HG03520 (cell line): ENCODE data around the gene SV2A.

ENCODE experiments used
- ATAC-seq: cut with Tn5 transposase; IDR thresholded peaks from one replicate; pipeline ENCODE4 v1.9.1; 2021; ENCODE audit warnings: mild to moderate bottlenecking, moderate library complexity; ENCODE audit not compliant: unreplicated experiment

The SV2A gene

DNA sequence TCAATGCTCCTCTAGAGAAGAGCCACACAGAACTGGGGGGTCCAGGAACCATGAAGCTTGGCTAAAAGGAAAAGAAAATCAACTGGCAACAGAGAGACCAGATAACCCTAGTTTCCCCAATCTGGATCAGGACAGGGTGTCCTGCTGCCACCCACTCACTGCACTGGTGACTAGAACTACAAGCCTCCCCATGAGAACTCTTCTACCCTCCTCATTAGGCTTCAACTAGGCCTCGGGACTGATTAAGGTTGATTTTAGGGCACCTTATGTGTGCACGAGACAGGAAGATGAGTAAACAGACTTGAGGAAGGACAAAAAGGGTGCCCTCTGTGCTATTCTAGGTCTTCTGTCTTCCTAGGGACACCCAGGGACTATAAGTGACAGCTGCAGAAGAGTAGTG is 12.2 kb upstream of the SV2A start:
- no peak for ATAC-seq

DNA sequence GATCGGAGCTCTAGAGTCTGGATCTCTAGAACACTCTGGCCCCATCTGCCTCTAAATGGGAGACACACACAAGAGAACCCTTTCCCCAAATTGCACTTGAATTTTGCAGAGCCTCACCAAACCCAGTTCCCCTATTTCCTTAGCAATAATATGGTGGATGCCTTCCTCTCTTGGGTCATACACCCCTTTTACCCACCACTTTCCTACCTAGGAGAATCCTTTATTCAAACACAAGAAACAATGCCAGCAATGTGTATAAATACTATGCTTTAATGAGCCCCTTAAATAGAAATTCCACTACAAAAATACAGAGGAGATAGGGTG is 10.7 kb upstream of the SV2A start:
- ATAC-seq, result no peak

DNA sequence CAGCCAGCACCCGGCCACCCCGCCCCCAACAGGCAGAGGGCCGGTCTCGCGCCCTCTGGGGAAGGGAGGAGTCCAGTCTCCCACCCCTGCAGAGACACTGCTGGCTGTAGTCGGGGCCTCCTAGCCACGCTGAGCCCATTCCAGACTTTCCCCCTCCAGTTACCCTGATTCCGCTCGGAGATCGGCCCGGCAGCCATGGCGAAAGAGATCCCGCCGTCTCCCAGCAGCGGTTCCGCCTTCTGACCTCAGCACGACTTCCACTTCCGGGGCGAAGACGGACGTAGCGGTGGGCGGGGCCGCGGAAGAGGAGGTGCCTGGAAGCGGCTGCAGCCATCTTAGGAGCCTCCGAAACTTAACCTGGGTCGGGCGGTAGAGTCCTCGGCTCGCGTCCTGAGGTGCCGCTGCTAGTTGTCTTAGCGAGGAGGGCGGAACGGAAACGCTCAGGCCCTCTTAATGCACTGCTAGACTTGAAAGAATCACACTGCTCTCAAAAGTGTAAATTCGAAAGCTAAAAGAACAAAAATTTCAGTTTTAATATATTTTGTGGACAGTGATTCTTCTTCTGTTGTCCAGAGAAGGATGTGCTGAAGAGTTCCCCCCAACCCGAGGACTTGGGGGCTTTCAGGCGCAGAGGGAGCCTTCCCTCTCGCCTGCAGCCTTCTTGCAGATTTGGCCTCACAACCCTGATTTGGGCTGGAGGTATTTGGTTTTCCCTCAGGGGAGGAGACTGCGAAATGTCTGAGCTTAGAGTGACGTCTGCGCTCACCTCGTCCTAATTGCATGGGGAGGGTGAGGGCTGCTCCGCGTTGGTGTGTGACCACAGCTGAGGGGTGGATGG is 10.1 kb upstream of the SV2A start, which contains the start of gene SF3B4:
Gene SF3B4, minus strand, starts transcription at position 241 of the 838 bp plus-strand sequence. Its CDS starts 44 bp downstream, at position 197.
- ATAC-seq, result peak; percentile 84

DNA sequence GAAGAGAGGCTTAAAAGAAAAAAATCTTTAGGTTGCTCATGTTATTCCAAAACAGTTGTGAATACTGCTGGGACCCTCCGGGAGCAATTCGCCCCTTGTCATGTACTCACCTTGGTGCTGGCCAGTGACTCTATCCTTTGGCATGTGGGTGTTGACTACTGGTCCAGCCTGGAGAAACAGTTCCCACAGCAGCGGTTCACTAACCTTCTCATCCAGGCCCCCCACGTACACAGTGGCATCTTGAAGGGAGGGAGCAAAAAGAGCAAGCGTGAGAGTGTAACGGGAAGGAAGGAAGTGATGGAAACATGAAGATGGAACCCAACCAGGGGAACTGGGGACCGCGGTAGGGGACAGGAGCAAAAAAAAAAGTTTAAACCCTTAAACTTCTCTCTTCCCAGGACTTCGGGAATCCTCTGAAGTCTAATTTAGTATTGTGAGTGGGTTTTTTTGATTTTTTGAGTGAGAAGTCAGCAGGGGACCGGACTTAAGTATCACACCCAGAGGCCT is 9.5 kb upstream of the SV2A start:
- no peak for ATAC-seq

DNA sequence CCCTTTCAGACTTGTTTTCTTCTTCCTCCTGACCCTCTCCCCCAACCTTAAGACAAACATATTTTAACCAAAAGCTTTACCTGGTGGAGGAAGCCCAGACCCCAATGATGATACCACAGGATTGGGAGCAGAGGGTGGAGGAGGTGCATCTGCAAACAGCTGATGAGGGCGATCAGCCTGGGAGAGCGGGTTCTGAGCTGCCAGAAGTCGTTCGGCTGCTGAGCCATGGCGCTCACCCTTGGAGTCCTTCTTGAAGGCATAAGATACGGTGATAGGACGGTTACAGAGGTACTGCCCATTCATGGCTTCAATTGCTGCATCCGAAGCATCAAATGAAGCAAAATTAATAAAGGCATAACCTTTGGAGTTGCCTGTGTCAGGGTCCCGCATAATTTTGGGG is 8.7 kb upstream of the SV2A start:
- no peak for ATAC-seq

DNA sequence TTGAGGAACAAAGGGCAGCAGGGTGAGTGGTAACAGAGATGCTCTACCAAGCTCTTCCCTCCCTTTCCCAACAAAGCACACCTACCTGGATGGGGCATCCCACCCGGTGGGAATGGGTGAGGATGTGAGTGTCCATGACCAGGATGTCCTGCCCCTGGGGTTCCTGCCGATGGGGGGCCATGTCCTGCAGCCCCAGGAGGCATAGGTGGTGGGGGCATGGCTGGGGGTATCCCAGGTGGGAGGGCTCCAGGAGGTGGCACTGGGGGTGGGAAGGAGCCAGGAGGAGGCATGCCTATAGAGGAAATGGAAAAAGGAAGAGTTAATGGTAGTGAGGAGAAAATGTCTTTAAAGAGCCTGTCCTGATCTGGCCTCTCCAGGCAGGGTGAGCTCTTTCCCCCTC is 8.1 kb upstream of the SV2A start:
- ATAC-seq, result no peak

DNA sequence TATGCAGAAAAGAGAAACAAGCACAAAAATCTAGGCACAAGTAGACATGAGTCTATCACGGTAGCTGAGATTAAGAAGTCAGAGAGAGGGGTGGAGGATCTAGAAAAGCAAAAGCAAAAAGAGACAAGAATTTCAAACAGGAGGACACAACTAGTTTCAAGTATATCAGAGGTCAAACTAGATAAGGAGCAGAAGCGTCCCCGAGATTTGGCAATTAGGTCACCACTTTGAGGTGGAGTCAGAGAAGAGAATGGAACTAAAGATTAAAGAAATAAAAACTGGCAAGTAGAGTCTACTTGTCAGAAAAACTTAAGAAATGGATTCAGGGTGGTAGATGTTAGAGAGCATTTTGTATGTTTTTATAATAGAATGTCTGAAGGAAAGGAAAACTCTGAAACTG is 7.7 kb upstream of the SV2A start:
- no peak for ATAC-seq

DNA sequence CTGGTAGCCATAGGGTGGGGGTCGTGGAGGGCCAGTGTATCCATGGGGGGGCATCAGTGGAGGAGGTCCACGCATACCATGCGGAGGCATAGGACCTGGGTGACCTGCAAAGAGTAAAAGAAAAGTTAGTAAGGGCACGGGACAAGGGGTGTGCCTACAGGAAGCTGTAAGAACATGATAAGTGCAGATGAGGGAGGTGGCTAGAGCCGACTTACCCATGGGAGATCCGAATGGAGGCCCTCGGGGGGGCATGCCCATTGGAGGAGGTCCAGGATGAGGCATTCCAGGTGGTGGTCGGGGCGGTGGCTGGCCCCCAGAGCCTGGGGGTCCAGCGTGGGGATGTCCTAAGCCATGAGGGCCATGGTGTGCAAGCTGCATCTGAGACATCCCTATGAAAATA is 6.0 kb upstream of the SV2A start:
- ATAC-seq, result no peak

DNA sequence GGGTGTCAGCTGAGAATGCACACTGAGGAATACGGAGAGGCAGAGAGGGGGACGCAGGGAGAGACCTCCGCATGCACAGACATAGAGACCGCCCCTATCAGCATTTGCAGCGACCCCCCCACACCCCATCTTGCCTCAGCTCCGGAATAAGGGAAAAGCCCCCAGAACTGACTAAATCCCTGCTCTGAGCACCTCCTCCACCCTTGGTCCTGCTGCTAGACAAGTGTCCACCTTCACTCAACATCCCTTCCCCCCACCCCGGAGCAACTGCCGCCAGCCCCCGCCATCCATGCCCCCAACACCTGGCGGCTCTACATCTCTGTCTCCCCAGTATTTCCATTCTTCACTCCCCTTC is 769 bp downstream of the SV2A start:
- no peak for ATAC-seq

DNA sequence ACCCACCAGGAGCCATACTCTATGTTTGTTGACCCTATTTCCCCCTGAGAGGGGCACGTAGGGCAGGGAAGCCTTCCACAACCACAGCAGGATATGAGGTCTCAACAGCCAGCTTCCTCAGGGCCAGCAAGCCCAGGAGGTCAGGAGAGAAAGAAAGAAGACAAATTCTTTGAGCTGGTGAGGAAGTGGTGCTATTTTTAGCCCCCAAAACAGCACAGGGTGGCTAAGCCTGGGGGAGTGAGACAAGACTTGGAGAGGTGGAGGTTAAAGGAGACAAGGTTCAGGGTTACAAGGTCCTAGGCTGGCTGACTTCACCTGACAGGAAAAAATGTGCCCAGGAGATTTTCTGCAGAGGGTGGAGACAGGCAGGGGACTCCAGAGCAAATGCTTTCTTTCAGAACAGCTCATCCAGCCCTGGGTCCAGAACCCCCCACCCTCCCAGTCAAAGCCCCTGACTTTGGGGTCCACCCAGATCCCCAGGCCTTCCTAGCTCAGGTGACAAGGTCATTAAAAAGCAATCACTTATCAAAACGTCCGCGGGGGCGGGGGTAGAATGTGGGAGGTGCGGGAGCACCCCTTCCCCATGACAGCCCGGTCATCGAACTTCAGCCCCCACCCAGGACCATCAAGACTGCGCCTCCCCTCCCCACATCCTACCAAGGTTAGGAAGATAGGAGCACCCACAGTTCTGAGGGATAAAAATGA is 1.3 kb downstream of the SV2A start:
- ATAC-seq, result no peak

DNA sequence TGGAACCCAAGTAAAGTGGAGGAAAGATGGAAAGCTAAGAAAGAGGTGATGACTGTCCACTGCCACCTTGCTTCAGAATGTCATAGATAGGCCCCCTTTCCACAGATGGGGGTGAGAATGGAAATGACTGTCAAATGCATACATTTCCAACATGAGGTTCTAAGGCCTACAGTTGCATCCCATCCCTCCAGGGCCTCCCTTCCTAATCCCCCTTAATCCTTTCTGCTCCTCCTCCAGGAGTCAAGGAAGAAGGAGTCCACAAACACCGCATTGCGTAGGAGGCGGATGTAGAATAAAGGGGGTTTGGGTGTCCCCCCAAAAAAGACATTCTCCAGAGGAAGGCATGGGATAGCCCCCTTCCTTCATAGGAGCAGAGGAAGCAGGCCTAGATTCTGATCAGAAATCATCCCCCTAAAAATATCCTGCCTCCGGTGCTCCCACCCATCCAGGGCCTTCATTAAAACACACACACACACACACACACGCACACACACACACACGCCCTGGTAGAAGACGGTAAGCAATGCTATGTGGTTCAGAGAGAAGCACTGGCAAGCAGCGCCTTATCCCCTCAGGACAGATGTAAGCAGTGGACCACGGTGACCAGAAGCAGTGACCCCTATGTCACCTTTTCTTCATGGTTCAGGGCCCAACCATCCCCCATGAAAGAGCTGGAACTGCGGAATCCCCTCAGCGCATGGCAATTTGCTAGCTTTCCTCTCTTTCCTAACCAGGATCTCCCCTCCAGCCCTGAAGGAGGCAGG is 2.0 kb downstream of the SV2A start:
- ATAC-seq, result no peak

DNA sequence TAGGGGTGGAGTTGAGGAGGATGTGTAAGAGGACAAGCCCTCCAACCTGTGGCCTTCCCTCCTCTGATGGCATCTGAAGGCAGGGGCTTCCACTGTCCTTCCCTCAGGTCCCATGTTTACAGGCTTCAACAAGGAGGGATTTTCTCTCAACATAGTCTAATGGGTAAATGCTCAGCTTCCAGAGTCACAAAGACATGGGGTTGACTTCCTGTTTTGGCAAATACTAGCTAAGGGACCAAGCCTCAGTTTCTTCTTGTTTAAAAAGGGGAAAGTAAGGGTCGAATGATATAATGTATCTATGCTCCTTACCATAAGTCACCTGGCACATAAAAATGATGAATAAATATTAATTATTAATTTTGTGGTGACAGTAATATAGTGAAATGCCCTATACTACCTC is 3.1 kb downstream of the SV2A start:
- no peak for ATAC-seq

DNA sequence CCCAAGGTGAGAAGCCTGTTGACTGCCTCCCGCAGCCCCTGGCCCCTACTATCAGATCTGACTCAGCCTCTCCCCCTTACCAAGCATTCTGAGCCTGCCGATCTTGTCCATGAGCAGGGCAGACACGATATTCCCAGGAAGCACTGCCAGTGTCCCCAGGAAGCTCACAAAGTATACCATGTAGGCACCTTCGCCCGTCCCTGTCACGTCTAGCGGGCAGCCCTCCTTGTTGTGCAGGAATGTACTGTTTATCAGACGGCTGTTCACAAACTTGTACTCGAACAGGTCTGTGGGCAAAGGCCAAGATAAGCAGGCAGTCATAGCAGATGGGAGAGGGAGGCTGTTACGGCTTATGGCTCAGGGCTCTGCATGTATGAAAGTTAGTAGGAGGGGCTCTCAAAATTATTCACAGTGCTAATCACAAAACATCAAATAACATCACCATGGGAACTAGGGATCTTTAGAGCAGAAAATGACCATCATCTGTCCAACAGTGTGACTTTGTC is 11.0 kb downstream of the SV2A start:
- no peak for ATAC-seq

DNA sequence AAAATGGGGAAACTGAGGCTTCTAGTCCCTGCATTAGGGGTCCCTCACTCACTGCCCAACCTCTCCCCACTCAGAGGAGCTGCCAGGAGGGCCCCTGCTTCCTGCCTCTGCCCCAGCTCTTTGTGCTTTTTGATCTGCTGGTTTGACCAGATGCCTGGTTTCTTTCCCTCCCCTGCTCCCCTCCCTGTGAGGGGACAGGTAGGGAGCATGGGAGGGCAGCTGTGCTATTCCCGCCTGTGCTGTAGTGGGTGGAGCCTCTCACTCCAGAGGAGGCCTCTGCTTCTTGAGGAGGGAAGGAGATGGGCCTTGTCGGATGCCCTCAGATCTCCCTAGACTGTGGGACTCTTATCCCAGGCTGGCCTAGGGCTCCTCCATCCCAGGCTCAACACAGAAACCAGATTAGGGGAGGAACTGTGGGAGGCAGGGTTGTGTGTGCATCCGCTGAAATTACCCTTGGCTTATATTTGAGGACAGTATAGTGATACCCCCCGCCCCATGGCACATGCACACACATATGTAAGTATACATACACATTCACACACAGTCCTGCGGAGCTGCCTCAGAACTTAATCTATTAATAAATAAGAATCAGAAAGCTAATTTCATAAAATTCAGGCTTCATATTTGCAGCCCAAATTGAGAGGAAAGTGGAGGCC is 13.7 kb downstream of the SV2A start:
- no peak for ATAC-seq

DNA sequence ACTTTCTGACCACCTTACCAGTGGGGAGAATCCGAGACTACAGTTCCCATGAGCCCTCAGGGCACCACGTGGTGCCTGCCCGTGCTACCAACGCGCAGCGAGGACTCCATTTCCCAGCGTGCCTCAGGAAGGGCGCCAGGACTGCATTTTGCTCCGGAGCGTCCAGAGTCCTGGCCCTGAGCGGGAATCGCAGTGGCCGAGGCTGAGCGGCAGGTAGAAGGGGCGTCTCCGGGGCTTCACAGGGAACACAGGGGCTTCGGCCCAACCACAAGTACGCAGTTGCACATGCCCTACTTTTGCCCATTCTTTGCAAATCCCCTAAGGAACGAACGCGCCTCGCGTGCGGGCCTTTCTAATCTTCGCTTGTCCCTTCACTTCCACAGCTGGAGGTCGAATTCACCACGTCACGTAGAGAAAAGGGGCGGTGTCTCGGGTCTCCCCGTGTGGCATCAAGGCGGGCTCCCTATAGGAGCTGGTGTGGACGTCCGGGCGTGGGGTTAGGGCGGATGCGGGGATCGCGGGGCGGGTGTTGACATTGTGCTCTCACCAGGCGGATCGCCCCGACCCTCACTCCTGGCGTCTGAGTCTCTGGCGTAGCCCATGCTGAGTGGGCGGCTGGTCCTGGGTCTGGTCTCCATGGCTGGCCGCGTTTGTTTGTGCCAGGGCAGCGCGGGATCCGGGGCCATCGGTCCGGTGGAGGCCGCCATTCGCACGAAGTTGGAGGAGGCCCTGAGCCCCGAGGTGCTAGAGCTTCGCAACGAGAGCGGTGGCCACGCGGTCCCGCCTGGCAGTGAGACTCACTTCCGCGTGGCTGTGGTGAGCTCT is 18.0 kb downstream of the SV2A start, which contains the start of gene BOLA1:
Gene BOLA1, plus strand, starts transcription at position 109 of the 825 bp plus-strand sequence. Its CDS starts 492 bp downstream, at position 601.
- ATAC-seq, result peak; percentile 98

DNA sequence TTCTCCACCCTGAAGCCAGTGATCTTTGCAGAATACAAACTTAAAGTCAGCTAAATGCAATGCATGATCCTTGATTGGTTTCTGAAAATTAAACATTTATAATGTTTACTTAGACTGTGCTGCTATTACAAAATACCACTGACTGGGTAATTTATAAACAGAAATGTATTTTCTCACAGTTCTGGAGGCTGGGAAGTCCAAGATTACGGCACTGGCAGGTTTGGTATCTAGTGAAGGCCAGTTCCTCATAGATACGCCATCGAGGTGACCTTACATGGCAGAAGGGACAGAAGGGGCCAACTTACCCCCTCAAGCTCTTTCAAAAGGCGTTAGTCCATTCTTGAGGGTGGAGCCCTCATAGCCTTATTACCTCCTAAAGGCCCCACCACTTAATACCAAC is 21.1 kb downstream of the SV2A start:
- no peak for ATAC-seq

DNA sequence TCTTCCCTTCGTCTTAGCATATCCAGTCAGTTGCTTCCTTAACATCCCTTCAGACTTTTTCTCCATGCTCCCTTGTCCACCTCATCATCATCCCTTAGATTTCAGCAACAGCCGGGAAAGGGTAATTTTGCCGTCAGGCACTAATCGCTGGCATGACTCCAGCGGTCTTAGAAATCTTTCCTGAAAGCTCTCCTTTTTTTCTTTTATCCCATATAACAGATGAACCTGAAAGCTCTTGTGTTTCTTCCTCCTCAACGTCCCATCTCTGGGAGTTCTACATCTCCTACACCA is 28.7 kb downstream of the SV2A start:
- ATAC-seq, result no peak

DNA sequence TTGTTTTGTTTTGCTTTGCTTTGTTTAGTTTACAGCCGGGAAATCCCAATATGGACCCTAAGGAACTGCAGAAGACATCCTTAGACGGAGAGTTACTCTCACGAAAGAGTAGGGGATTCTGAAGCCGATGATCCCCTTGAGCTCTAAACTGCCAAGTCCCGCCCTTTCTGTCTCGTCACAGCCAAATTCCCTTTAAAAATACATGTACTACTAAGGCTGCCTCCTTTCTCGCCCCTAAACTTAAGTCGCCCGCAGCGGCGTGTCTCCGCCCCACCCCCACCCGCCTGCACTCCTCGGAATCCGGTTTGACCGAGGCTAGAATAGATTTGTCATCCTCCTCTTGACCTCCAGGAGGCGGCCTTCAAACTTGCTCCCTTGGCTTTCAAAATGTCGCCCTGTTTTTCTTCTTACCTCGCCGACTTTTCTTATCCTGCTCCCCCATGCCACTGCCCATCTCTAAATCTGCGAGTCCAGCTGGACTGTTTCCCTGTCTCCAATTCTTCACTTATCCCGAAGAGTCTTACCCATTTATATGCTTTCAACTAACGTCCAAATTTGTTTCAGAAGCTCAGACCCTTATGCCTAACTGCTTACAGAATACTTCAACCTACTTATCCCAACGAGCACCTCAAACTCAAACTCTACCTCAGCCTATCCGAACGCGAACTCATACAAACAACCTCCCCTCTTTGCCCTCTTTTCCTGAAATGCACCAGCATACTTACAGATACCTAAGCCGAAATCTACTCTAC is 29.2 kb downstream of the SV2A start:
- peak; percentile 13 for ATAC-seq

DNA sequence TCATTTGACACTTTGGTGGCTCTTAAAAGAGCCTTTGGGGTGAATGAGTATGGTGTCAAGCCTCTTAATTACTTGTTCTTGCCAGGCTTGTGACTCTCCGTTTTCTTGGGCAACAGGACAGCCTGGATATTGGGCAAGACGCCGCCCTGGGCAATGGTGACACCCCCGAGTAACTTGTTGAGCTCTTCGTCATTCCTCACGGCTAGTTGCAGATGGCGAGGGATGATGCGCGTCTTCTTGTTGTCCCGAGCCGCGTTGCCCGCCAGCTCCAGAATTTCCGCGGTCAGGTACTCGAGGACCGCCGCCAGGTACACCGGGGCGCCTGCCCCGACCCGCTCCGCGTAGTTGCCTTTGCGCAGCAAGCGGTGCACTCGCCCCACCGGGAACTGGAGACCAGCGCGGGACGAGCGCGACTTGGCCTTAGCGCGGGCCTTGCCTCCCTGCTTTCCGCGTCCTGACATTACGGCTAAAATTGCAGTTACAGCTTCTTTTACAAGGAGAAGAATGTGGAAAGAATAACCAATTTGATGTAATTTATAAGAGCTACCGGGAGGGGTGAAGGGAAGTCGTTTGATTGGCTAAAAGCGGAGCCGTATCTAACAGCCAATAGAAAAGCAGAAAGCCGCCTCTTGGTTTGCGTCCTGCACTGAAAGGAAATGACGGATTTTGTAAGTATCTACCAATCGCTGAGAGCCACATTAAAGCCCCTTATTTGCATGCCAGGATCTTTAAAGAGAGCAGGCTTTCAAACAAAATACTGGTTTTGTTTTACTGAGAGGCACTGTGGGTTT is 30.0 kb downstream of the SV2A start:
- peak; percentile 37 for ATAC-seq
